Neural progenitor cell (in vitro differentiated cells): ENCODE measurements around the gene COPS3.

ENCODE experiments used
- CTCF ChIP-seq: fragments of 200-600 bp; sonication (generic); IDR thresholded peaks from 2 replicates; pipeline ENCODE4 v1.5.1; 2017; ENCODE audit warnings: antibody characterized with exemption, mild to moderate bottlenecking
- EZH2 ChIP-seq: fragments of 200-600 bp; sonication (generic); IDR thresholded peaks from 2 replicates; pipeline ENCODE4 v1.6.1; 2017; ENCODE audit warnings: antibody characterized with exemption, mild to moderate bottlenecking, moderate library complexity

- TF ChIP-seq EZH2 (no peak), CTCF (no peak)
Observed at GRCh38 chr17:17324616-17325015, 43.6 kb upstream of the COPS3 start.
